B cell (primary cell): ENCODE data around the gene TBXA2R.

ENCODE experiments used
- EZH2 ChIP-seq: IDR thresholded peaks from 2 replicates; pipeline ENCODE4 v1.6.1; 2012; ENCODE audit warnings: borderline replicate concordance, low read depth, mild to moderate bottlenecking, moderate library complexity, low read length; ENCODE audit not compliant: insufficient read depth, poor library complexity, severe bottlenecking
- TF ChIP-seq, protein P1 (sequence below): fragments of 200-600 bp; IDR thresholded peaks from one replicate; pipeline ENCODE4 v1.8.0; 2022; ENCODE audit warnings: antibody characterized with exemption, mild to moderate bottlenecking

DNA sequence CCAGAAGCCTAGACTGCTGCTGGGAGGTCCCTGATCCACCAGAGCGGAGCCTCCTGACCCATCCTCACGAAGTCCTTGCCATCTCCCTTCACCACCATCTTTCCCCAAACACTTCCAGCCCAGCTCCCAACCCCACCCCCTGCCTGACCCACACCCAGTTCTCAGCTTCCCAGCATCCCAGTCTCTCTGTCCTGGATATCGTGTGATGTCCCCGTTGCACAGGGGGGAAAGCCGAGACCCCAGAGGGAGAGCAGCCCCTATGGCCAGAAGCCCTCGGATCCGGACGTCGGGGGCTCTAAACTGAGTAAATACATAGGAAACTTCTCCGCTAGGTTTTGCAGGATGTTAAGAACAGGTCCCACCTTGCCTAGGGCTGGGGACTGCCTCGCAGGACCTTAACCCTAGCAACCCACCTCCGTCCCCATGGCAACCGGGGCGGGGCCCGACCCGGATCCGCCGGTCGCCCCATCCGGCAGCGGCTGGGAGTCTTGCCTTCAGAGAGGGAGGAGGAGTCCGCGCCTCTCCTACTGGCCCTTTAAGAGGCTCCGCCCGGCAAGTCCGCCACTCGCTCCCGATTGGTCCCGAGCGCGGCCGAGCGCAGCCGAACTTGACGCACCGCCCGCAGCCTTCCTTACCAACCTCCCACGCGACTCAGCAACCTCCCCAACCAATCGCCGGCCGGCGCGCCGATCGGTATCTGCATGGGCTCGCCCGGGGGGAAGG, 34.4 kb downstream of the TBXA2R start:
- TF ChIP-seq, protein P1, sequence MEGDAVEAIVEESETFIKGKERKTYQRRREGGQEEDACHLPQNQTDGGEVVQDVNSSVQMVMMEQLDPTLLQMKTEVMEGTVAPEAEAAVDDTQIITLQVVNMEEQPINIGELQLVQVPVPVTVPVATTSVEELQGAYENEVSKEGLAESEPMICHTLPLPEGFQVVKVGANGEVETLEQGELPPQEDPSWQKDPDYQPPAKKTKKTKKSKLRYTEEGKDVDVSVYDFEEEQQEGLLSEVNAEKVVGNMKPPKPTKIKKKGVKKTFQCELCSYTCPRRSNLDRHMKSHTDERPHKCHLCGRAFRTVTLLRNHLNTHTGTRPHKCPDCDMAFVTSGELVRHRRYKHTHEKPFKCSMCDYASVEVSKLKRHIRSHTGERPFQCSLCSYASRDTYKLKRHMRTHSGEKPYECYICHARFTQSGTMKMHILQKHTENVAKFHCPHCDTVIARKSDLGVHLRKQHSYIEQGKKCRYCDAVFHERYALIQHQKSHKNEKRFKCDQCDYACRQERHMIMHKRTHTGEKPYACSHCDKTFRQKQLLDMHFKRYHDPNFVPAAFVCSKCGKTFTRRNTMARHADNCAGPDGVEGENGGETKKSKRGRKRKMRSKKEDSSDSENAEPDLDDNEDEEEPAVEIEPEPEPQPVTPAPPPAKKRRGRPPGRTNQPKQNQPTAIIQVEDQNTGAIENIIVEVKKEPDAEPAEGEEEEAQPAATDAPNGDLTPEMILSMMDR, result no peak
- TF ChIP-seq EZH2, result no peak
